RWPE2 (cell line): ENCODE data around the gene PYGM.

ENCODE experiments used
- ATAC-seq: fragments of 200-7000 bp; cut with Tn5 transposase; 3 replicates; pipeline ENCODE4 v1.9.1; 2021; ENCODE audit warnings: low read depth
- DNase-seq: peaks from one replicate; pipeline ENCODE4 v3.0.0-alpha.2; 2020; ENCODE audit warnings: low spot score
- H3K27ac ChIP-seq: fragments of 450-650 bp; 2 replicates; pipeline ENCODE4 v1.5.1; 2017; ENCODE audit warnings: mild to moderate bottlenecking; ENCODE audit not compliant: poor library complexity, severe bottlenecking
- H3K27me3 ChIP-seq: fragments of 250-450 bp; sonication (Bioruptor Pico); 2 replicates; pipeline ENCODE4 v1.5.1; 2021; ENCODE audit warnings: mild to moderate bottlenecking, moderate library complexity; ENCODE audit not compliant: insufficient read depth, poor library complexity, severe bottlenecking
- H3K36me3 ChIP-seq: fragments of 250-450 bp; sonication (Bioruptor Pico); 2 replicates; pipeline ENCODE4 v1.5.1; 2020; ENCODE audit warnings: low read depth, mild to moderate bottlenecking, moderate library complexity
- H3K4me1 ChIP-seq: fragments of 250-450 bp; sonication (Bioruptor Pico); 2 replicates; pipeline ENCODE4 v1.5.1; 2021; ENCODE audit warnings: mild to moderate bottlenecking, moderate library complexity; ENCODE audit not compliant: insufficient read depth, poor library complexity, severe bottlenecking
- H3K4me3 ChIP-seq: fragments of 250-450 bp; sonication (Bioruptor Pico); 2 replicates; pipeline ENCODE4 v1.5.1; 2021; ENCODE audit warnings: mild to moderate bottlenecking, moderate library complexity; ENCODE audit not compliant: severe bottlenecking
- H3K9me3 ChIP-seq: fragments of 250-450 bp; sonication (Bioruptor Pico); 2 replicates; pipeline ENCODE4 v1.5.1; 2021; ENCODE audit warnings: mild to moderate bottlenecking, moderate library complexity; ENCODE audit not compliant: severe bottlenecking
- TF ChIP-seq, protein P1 (sequence below): fragments of 450-650 bp; IDR thresholded peaks from one replicate; pipeline ENCODE4 v1.5.1; 2017; ENCODE audit warnings: mild to moderate bottlenecking, moderate library complexity; ENCODE audit not compliant: poor library complexity, severe bottlenecking

PYGM gene

DNA sequence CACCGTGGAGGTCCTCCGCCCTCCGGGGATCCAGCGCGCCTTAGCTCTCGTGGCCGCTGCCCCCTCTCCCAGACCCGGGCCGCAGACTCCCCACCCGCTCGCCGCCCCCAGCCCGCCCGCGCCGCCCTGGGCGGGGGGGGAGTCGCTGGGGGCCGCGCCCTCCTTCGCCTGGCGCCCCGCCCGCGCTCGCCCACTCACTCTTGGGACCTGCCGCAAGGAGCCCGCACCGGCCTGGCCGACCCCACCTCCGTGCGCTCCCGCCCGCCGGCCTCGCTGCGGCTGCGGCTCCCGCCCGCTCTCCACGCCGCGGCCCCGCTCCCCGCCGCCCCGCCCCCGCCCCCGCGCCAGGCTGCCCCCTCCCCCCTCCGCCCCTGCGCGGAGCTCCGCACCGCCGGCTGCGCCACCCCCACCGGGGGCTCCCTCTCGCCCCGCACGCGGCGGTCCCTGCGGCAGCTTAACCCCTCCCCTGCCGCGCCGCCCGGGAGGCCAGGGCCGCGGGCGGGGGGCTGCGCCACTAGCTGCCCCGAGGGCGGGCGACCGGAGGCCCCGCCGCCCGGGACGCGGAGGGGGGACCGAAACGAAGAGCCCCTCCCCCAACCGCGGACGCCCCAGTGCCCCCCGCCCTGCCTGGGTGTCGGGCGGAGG is 15.1 kb downstream of the PYGM start:
- Histone ChIP-seq H3K4me3 (peak overlapping the region; percentile 25), H3K27ac (no peak overlapping the region), H3K36me3 (no peaks in the 10 kb centered on the region), H3K4me1 (peaks cover 4% of the 10 kb centered on the region), H3K9me3 (no peaks in the 10 kb centered on the region), H3K27me3 (peaks cover 23% of the 10 kb centered on the region)
- no peak for ATAC-seq
- no peak for DNase-seq
- TF ChIP-seq, protein P1, sequence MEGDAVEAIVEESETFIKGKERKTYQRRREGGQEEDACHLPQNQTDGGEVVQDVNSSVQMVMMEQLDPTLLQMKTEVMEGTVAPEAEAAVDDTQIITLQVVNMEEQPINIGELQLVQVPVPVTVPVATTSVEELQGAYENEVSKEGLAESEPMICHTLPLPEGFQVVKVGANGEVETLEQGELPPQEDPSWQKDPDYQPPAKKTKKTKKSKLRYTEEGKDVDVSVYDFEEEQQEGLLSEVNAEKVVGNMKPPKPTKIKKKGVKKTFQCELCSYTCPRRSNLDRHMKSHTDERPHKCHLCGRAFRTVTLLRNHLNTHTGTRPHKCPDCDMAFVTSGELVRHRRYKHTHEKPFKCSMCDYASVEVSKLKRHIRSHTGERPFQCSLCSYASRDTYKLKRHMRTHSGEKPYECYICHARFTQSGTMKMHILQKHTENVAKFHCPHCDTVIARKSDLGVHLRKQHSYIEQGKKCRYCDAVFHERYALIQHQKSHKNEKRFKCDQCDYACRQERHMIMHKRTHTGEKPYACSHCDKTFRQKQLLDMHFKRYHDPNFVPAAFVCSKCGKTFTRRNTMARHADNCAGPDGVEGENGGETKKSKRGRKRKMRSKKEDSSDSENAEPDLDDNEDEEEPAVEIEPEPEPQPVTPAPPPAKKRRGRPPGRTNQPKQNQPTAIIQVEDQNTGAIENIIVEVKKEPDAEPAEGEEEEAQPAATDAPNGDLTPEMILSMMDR: no peak

DNA sequence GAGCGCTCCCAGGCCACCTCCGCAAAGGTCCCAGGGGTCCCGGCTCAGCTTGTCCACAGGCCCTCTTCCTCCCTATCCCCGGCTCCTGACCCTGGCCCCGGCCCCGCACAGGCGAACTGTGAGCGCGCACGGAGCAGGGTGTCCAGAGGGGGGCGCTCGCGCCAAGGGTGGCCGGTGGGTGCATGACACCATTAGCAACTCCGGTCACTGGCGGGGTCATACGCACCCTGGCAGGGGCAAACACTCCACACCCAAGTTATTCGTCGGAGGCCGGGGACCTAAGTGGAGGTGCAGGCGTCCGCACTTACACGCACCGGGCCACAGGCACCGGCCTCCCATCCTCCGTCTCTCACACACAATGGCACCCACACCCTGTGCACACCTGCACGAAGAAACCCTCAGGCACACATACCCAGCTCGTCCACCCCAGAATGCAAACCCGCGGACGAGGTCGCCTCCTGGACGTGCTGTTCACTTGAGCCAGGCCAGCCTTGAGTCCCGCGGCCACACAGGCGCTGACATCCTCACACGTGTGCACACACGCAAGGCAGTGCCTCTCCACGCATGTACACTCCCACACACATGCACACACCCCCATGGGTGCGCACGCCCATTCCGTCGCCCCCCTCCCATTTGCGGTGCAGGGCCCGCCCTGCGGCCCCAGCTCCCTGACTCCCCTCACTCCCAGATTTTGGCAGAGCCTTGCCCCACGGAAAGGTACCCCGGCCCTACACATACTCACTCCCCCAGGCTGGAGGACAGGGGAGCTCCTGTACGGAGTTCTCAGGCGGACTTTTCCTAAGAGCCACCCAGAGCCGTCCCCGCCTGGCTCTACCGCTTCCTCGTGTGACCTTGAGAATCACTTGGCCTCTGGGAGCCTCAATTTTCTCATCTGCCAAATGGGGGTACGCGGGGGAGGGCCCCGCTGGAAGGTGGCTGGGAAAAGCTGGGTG is 15.9 kb downstream of the PYGM start, which contains the start of gene RASGRP2:
RASGRP2 (minus strand) TSS at position 552 of the 953 bp plus-strand sequence. CDS start 1,276 bp downstream, outside the sequence.
- Histone ChIP-seq H3K9me3 (no peaks in the 10 kb centered on the region), H3K4me1 (peaks cover 4% of the 10 kb centered on the region), H3K36me3 (no peaks in the 10 kb centered on the region), H3K27ac (no peak within 1 kb of the TSS), H3K4me3 (peak within 1 kb of the TSS; percentile 25), H3K27me3 (peaks cover 23% of the 10 kb centered on the region)
- DNase-seq (no peak), ATAC-seq (peak; percentile 35)
- TF ChIP-seq, protein P1: peak; percentile 35

DNA sequence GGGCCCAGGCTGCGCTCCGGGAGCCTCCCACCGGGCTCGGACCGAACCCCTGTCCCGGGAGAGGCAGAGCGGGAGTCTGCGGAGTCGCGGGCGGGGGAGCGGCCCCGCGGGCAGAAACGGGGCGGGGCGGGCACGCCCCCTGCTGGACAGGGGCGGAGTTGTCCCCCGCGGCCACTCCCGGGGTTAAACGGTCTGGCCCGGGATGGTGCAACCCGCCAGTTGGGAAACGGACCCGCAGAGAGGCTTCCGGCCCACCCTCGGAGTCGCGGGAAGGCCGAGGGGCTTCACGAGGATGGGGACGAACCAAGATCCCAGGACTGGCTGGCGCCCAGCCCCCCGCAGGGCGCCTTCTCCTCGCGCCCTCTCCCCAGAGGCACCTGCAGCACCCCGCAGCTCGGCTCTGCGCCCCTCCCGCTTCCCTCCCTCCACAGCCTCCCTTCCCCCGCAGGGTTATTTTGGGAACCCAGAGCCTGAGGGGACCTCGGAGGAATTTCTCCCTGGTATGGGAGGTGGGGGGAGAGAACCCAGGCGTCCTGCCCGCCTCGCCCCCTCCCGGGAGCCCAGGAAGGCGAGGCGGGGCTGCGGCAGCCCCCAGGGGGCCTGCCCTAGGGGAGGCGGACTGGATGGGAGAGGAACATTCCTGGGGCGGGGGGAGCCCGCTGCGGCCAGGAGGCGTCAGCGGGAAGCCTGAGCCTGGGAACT is 16.7 kb downstream of the PYGM start:
- DNase-seq: no peak
- TF ChIP-seq, protein P1: peak; percentile 81
- Histone ChIP-seq H3K4me3 (peak overlapping the region; percentile 25), H3K27me3 (peaks cover 23% of the 10 kb centered on the region), H3K4me1 (no peaks in the 10 kb centered on the region), H3K36me3 (no peaks in the 10 kb centered on the region), H3K9me3 (no peaks in the 10 kb centered on the region), H3K27ac (no peak overlapping the region)
- peak; percentile 48 for ATAC-seq

DNA sequence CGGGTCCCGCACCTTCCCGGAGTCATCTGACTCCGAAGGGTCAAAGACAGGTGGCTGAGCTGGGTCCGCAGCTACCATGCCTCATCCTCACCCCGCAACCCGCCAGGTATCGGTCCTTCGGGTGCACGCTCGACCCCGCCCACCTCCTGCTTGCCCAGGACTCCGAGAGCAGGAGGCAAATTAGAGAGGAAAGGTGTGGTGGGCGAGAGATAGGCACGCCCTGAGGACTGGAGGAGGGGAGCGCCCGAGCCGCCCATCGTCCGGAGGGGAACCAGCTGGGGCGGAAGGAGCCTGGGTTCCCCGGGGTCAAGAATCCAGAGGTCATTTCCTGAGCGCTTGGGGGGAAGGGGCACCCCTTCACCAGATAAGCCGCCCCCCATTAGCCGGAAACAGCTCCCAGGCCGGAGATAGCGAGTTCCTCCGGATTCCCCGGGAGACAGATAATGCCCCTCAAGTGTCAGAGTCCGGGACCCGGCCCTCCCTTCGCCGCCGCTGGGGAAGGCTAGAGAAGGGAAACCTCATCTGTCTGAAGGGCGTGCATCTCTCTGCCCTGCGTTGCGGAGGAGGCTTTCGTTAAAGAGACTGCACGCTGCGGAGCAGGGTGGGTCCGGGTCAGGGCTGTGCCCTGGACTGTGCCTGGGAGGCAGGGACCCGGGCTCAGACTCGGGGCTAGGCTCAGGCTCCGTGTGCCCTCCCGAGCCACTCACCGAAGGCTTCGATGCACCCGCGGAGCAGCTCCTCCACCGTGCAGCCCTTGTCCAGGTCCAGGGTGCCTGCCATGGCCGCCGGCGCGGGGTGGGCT is 17.5 kb downstream of the PYGM start:
- Histone ChIP-seq H3K36me3 (no peaks in the 10 kb centered on the region), H3K27me3 (peaks cover 23% of the 10 kb centered on the region), H3K4me1 (no peaks in the 10 kb centered on the region), H3K9me3 (no peaks in the 10 kb centered on the region), H3K27ac (no peak overlapping the region), H3K4me3 (peak overlapping the region; percentile 25)
- ATAC-seq: peak; percentile 19
- no peak for DNase-seq
- TF ChIP-seq, protein P1: no peak
